Caco-2 (cell line): Measurements from ENCODE around the gene IL1RAP. TPM values are rescaled to one million over a fixed set of nuclear protein-coding genes. Genes with fewer than 3 reads are reported as not detected.

Experiments
- BruUV-seq: library from RNA; stranded (reverse); fragments of 400-500 nt; replicated peaks from 2 replicates; lab custom pipeline; 2021; lab: Mats Ljungman, UMichigan
- CTCF ChIA-PET: fragments of 300-600 bp; sonication (Branson Sonifier 250); formaldehyde crosslinking; loops from one replicate; lab custom pipeline; 2022; ENCODE audit warnings: antibody characterized with exemption; lab: Charles Lee
- POLR2A ChIA-PET: fragments of 300-600 bp; sonication (Branson Sonifier 250); formaldehyde crosslinking; loops from one replicate; lab custom pipeline; 2022; ENCODE audit warnings: antibody characterized with exemption; lab: Charles Lee
- DNase-seq, 2 experiments: peaks; one replicate each; pipeline versions ENCODE4 v3.0.0 to v3.0.0-alpha.2; 2020 to 2022
- H3K27me3 ChIP-seq: replicated peaks from 2 replicates; pipeline ENCODE4 v1.6.0; 2011; ENCODE audit warnings: low read length; ENCODE audit not compliant: control insufficient read depth, insufficient read depth
- H3K36me3 ChIP-seq: 2 replicates; pipeline ENCODE4 v1.5.1; 2011; ENCODE audit warnings: low read length; ENCODE audit not compliant: control insufficient read depth, insufficient read depth
- H3K4me1 ChIP-seq: fragments of 250-450 bp; sonication (Bioruptor Pico); 2 replicates; pipeline ENCODE4 v1.5.1; 2020; ENCODE audit warnings: mild to moderate bottlenecking
- H3K4me3 ChIP-seq: 2 replicates; pipeline ENCODE4 v1.5.1; 2011; ENCODE audit warnings: low read depth, mild to moderate bottlenecking, control low read depth, low read length
- H3K9me3 ChIP-seq: fragments of 250-450 bp; sonication (Bioruptor Pico); 2 replicates; pipeline ENCODE4 v1.5.1; 2020; ENCODE audit warnings: mild to moderate bottlenecking, moderate library complexity
- H3K27ac Mint-ChIP-seq: one replicate; pipeline ENCODE4 v1.8.0; 2022; ENCODE audit warnings: mixed read lengths; ENCODE audit not compliant: unreplicated experiment
- H3K27me3 Mint-ChIP-seq: one replicate; pipeline ENCODE4 v1.8.0; 2022; ENCODE audit warnings: mixed read lengths; ENCODE audit not compliant: insufficient read depth, unreplicated experiment
- H3K36me3 Mint-ChIP-seq: one replicate; pipeline ENCODE4 v1.8.0; 2022; ENCODE audit warnings: mild to moderate bottlenecking, mixed read lengths; ENCODE audit not compliant: insufficient read depth, unreplicated experiment
- H3K4me1 Mint-ChIP-seq: one replicate; pipeline ENCODE4 v1.8.0; 2022; ENCODE audit warnings: low read depth, mixed read lengths; ENCODE audit not compliant: unreplicated experiment
- H3K4me3 Mint-ChIP-seq: one replicate; pipeline ENCODE4 v1.8.0; 2022; ENCODE audit warnings: mild to moderate bottlenecking, moderate library complexity, mixed read lengths; ENCODE audit not compliant: unreplicated experiment
- H3K9me3 Mint-ChIP-seq: one replicate; pipeline ENCODE4 v1.8.0; 2022; ENCODE audit warnings: mixed read lengths; ENCODE audit not compliant: unreplicated experiment
- intact Hi-C: fragments of 100-400 bp; cut with micrococcal nuclease; formaldehyde crosslinking; loops from one replicate; pipeline ENCODE4 v1.10.0; 2022; ENCODE audit not compliant: unreplicated experiment
- total RNA-seq: library from RNA; stranded (reverse); gene quantifications from 2 replicates; pipeline ENCODE4 v1.2.3, GENCODE V29; 2022
- TF ChIP-seq, protein P1 (sequence below), 2 experiments: fragments of 200-600 bp in 1 of 2; IDR thresholded peaks; 1 replicate in 1 of 2; 2 replicates in 1 of 2; pipeline versions ENCODE4 v1.5.1 to v1.8.0; 2011 to 2022; ENCODE audit warnings: antibody characterized with exemption in 1 of 2, control low read depth in 1 of 2, inconsistent platforms in 1 of 2, low read depth in 1 of 2, low read length in 1 of 2, mild to moderate bottlenecking in 1 of 2, moderate library complexity in 1 of 2; ENCODE audit not compliant: insufficient read depth in 1 of 2, severe bottlenecking in 1 of 2, unreplicated experiment in 1 of 2

IL1RAP gene
- total RNA-seq, 1 experiment from 2014 or later = 5.1 TPM

DNA sequence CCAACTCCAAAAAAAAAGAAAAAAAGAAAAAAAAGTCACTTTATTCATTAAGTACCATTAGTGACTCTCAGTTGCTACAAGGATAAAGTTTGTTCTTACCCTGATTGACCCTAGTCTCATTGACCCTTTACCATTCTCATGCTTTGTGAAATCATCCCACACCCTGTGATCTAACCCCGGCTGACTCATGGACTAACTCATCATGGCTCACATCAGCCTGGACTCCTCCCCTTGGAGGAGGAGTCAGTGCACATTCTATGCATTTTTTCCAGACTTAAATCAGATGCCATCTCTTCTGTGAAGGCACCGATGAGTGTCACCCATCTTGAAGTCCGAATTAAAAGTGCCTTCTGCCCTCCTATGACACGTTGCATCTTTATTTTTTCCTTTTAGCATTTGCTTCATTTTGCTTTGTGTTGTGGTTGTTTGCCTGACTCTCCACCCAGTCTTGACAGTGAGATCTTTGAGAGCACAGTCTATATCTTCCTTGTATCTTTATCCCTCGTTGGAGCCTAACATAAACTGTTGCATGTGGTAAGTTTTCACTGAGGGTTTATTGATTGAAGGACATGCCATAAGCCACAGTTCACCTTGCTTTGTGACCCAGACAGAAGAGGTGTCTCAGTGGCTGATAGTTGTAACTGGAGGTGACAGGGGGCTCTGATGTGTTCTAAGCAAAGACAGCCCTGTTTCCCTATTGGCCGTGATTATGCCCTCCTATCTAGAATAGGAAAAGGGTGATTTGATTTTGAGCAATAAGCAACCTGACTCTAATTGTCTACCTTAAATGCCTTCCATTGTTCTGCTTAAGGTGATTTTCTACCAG lies 72.1 kb downstream of the IL1RAP start:
- ChIA-PET CTCF (no interaction called here), POLR2A (interaction anchor here (0.7 kb wide), 1 partner anchor 28 kb away, joined by 3 read pairs; no protein-coding TSS in a partner anchor)
- no TSS peak for BruUV-seq
- no peaks in the 10 kb centered on the region for H3K27me3 Mint-ChIP-seq
- H3K36me3 Mint-ChIP-seq = no peaks in the 10 kb centered on the region
- Histone ChIP-seq H3K27me3 (no peaks in the 10 kb centered on the region), H3K36me3 (no peaks in the 10 kb centered on the region), H3K9me3 (no peaks in the 10 kb centered on the region), H3K4me3 (no peak overlapping the region), H3K4me1 (no peaks in the 10 kb centered on the region)
- intact Hi-C loops = no loop called here
- H3K4me3 Mint-ChIP-seq = no peak overlapping the region
- no peak overlapping the region for H3K27ac Mint-ChIP-seq
- DNase-seq = peak; percentile 24 to 54
- TF ChIP-seq, protein P1, sequence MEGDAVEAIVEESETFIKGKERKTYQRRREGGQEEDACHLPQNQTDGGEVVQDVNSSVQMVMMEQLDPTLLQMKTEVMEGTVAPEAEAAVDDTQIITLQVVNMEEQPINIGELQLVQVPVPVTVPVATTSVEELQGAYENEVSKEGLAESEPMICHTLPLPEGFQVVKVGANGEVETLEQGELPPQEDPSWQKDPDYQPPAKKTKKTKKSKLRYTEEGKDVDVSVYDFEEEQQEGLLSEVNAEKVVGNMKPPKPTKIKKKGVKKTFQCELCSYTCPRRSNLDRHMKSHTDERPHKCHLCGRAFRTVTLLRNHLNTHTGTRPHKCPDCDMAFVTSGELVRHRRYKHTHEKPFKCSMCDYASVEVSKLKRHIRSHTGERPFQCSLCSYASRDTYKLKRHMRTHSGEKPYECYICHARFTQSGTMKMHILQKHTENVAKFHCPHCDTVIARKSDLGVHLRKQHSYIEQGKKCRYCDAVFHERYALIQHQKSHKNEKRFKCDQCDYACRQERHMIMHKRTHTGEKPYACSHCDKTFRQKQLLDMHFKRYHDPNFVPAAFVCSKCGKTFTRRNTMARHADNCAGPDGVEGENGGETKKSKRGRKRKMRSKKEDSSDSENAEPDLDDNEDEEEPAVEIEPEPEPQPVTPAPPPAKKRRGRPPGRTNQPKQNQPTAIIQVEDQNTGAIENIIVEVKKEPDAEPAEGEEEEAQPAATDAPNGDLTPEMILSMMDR (IDR thresholded peaks at IDR 0.05; ENCODE audit: insufficient read depth in 1 of 2, low read depth in 1 of 2, low read length in 1 of 2, severe bottlenecking in 1 of 2, unreplicated experiment in 1 of 2) = no peak
- H3K9me3 Mint-ChIP-seq = no peaks in the 10 kb centered on the region
- peaks cover 10% of the 10 kb centered on the region for H3K4me1 Mint-ChIP-seq

DNA sequence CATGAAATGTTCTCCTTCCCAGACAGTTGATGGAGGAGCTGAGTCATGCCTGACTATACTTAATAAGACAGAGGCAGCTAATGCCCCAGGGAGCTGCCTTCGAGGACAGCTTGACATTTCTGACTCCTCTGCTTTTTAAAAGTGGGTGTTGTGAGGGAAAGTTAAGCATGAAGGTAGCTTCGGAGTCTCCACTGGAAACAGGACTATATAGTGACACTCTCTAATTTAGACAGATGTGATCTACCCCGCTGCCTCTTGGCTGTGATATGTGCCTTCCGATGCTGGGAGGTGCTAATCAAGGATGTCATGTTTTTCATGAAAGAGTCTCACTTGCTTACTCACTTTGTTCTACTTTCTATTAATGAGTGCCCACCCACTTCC lies 72.7 kb downstream of the IL1RAP start:
- intact Hi-C loops = no loop called here
- TF ChIP-seq, protein P1 (IDR thresholded peaks at IDR 0.05; ENCODE audit: insufficient read depth in 1 of 2, low read depth in 1 of 2, low read length in 1 of 2, severe bottlenecking in 1 of 2, unreplicated experiment in 1 of 2) = no peak
- H3K9me3 ChIP-seq = no peaks in the 10 kb centered on the region
- H3K36me3 ChIP-seq = no peaks in the 10 kb centered on the region
- no peak overlapping the region for H3K4me3 ChIP-seq
- BruUV-seq = no TSS peak
- POLR2A ChIA-PET = no interaction called here
- no peaks in the 10 kb centered on the region for H3K36me3 Mint-ChIP-seq
- no peaks in the 10 kb centered on the region for H3K9me3 Mint-ChIP-seq
- H3K27ac Mint-ChIP-seq = no peak overlapping the region
- H3K4me3 Mint-ChIP-seq = no peak overlapping the region
- no peaks in the 10 kb centered on the region for H3K27me3 ChIP-seq
- H3K4me1 ChIP-seq = no peaks in the 10 kb centered on the region
- DNase-seq = no peak
- CTCF ChIA-PET = no interaction called here
- peaks cover 10% of the 10 kb centered on the region for H3K4me1 Mint-ChIP-seq
- no peaks in the 10 kb centered on the region for H3K27me3 Mint-ChIP-seq

DNA sequence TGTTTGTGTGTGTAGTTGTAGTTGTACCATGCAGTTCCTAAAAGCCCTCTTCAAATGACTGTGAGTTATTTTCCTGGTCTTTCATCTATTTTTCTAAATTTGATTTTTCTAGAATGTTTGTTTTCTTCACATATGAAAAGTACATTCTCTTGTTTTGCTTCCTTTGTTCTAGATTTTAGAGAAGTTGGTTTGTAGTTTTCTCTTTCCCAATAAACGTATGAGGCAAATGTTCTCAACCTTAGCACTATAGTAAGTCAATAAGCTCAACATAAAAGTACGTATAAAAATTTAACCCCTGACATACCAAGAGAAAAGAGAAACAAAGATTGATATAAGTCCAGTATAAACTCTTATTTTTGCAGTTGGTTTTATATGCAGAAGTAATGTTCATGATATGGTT lies 74.7 kb downstream of the IL1RAP start:
- intact Hi-C loops = no loop called here
- BruUV-seq = no TSS peak
- Mint-ChIP-seq H3K36me3 (no peaks in the 10 kb centered on the region), H3K4me1 (peaks cover 10% of the 10 kb centered on the region), H3K4me3 (no peak overlapping the region), H3K9me3 (no peaks in the 10 kb centered on the region), H3K27ac (no peak overlapping the region), H3K27me3 (no peaks in the 10 kb centered on the region)
- ChIA-PET POLR2A (no interaction called here), CTCF (no interaction called here)
- H3K4me3 ChIP-seq = no peak overlapping the region
- no peaks in the 10 kb centered on the region for H3K36me3 ChIP-seq
- TF ChIP-seq, protein P1 (IDR thresholded peaks at IDR 0.05; ENCODE audit: insufficient read depth in 1 of 2, low read depth in 1 of 2, low read length in 1 of 2, severe bottlenecking in 1 of 2, unreplicated experiment in 1 of 2) = no peak
- H3K9me3 ChIP-seq = no peaks in the 10 kb centered on the region
- DNase-seq = no peak
- H3K4me1 ChIP-seq = no peaks in the 10 kb centered on the region
- H3K27me3 ChIP-seq = no peaks in the 10 kb centered on the region
